ENCODE measurements around the gene SPTBN1.

DNA sequence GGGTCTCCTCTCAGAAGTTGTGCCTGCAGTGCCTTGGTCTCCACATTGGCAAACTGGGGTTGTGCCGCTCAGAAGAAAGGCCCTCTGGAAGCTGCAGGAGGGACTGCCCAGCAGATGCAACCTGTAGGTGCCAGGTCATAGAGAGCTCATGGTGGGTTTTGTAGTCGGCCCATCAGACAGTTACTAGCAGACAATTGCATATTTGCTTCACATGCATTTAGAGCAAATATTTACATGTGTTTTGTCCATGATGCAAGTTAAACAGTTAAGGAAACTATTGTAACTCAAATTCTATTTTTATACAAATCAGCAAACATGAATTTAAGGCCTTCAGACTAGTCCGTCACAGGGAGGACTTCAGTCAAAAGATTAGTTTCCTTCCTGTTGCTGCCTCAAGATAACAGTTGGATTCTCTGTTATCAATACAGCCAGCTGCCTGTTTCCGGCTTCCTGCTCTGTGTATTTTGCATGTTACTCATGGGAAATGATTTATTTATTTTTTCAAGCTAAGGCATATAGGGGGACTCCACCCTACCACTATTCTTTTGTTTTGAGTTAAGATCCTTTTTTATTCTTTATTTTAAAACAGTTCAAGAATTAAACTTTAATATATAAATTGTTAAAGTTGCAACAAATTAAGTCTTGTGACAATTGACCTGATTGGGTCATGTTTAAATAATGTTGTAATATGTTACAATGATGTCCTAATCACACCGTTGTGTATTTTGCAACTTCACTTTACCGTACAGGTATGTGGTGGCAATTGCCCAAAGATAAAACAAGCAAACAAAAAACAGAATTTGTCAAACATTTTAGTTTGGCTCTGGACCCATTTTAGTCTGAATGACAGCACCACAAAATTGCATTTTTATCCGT is 133.5 kb downstream of the SPTBN1 start:
- TF ChIP-seq, protein P1, sequence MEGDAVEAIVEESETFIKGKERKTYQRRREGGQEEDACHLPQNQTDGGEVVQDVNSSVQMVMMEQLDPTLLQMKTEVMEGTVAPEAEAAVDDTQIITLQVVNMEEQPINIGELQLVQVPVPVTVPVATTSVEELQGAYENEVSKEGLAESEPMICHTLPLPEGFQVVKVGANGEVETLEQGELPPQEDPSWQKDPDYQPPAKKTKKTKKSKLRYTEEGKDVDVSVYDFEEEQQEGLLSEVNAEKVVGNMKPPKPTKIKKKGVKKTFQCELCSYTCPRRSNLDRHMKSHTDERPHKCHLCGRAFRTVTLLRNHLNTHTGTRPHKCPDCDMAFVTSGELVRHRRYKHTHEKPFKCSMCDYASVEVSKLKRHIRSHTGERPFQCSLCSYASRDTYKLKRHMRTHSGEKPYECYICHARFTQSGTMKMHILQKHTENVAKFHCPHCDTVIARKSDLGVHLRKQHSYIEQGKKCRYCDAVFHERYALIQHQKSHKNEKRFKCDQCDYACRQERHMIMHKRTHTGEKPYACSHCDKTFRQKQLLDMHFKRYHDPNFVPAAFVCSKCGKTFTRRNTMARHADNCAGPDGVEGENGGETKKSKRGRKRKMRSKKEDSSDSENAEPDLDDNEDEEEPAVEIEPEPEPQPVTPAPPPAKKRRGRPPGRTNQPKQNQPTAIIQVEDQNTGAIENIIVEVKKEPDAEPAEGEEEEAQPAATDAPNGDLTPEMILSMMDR (IDR thresholded peaks at IDR 0.05; ENCODE audit: poor library complexity): no peak
- no peak for TF ChIP-seq EZH2 (IDR thresholded peaks at IDR 0.05; ENCODE audit: borderline replicate concordance)
